Smooth muscle cell (in vitro differentiated cells): Measurements from ENCODE around the gene ETFA. TPM values are rescaled to one million over a fixed set of nuclear protein-coding genes. Genes with fewer than 3 reads are reported as not detected.

Experiments
- DNase-seq: peaks from one replicate; lab custom pipeline; 2025; ENCODE audit not compliant: unreplicated experiment; lab: John Stamatoyannopoulos, UW
- H2AFZ ChIP-seq: fragments of 200-600 bp; sonication (generic); 2 replicates; pipeline ENCODE4 v1.6.0; 2016; ENCODE audit warnings: antibody characterized with exemption, low read depth, mild to moderate bottlenecking
- H3F3A ChIP-seq: fragments of 200-600 bp; sonication (generic); 2 replicates; pipeline ENCODE4 v1.6.0; 2017; ENCODE audit warnings: antibody characterized with exemption, low read depth
- H3K27ac ChIP-seq: fragments of 200-600 bp; sonication (generic); 2 replicates; pipeline ENCODE4 v1.5.1; 2016; ENCODE audit warnings: low read depth, mild to moderate bottlenecking
- H3K27me3 ChIP-seq: fragments of 200-600 bp; sonication (generic); 2 replicates; pipeline ENCODE4 v1.6.1; 2016; ENCODE audit warnings: low read depth, mild to moderate bottlenecking
- H3K36me3 ChIP-seq: fragments of 200-600 bp; sonication (generic); 2 replicates; pipeline ENCODE4 v1.5.1; 2016; ENCODE audit warnings: low read depth
- H3K4me1 ChIP-seq: fragments of 200-600 bp; sonication (generic); 2 replicates; pipeline ENCODE4 v1.5.1; 2016; ENCODE audit warnings: low read depth
- H3K4me2 ChIP-seq: fragments of 200-600 bp; sonication (generic); 2 replicates; pipeline ENCODE4 v1.6.0; 2016; ENCODE audit warnings: mild to moderate bottlenecking
- H3K4me3 ChIP-seq: fragments of 200-600 bp; sonication (generic); 2 replicates; pipeline ENCODE4 v1.5.1; 2016; ENCODE audit warnings: mild to moderate bottlenecking
- H3K79me2 ChIP-seq: fragments of 200-600 bp; sonication (generic); 2 replicates; pipeline ENCODE4 v1.6.0; 2016; ENCODE audit warnings: low read depth, mild to moderate bottlenecking
- H3K9ac ChIP-seq: fragments of 200-600 bp; sonication (generic); 2 replicates; pipeline ENCODE4 v1.6.0; 2016; ENCODE audit warnings: low read depth
- H3K9me3 ChIP-seq: fragments of 200-600 bp; sonication (generic); replicated peaks from 2 replicates; pipeline ENCODE4 v1.5.1; 2016; ENCODE audit warnings: low read depth
- H4K20me1 ChIP-seq: fragments of 200-600 bp; sonication (generic); 2 replicates; pipeline ENCODE4 v1.6.0; 2016; ENCODE audit warnings: low read depth
- CTCF ChIP-seq: fragments of 200-600 bp; sonication (generic); IDR thresholded peaks from 2 replicates; pipeline ENCODE4 v1.5.1; 2017; ENCODE audit warnings: borderline replicate concordance, mild to moderate bottlenecking, antibody characterized with exemption; ENCODE audit not compliant: insufficient read depth, poor library complexity, severe bottlenecking
- WGBS: methylation state at CpG from one replicate; pipeline ENCODE4 v1.1.7; 2016; ENCODE audit warnings: low lambda C conversion rate; 5-methylcytosine and 5-hydroxymethylcytosine counted together
- polyA plus RNA-seq: library from polyadenylated mRNA; unstranded; fragments of >200 nt; fragmentation: Nextera tagmentation; extraction: Ambion mirVana; gene quantifications from 2 replicates; pipeline ENCODE4 v1.2.1, GENCODE V29; 2016
- total RNA-seq: library from RNA; depleted of rRNA; stranded (reverse); fragments of >200 nt; gene quantifications from 2 replicates; pipeline ENCODE4 v1.2.3, GENCODE V29; 2014

Gene ETFA
- total and polyA plus RNA-seq, 2 experiments from 2014 or later: 98.0 to 119 TPM

- Histone ChIP-seq H3F3A (no peaks in the 10 kb centered on the region), H3K4me3 (no peak overlapping the region), H3K27me3 (no peaks in the 10 kb centered on the region), H3K79me2 (no peaks in the 10 kb centered on the region), H3K4me1 (peaks cover 3% of the 10 kb centered on the region), H4K20me1 (no peaks in the 10 kb centered on the region), H3K9me3 (no peaks in the 10 kb centered on the region), H3K9ac (no peak overlapping the region), H2AFZ (no peak overlapping the region), H3K4me2 (no peak overlapping the region), H3K27ac (no peak overlapping the region), H3K36me3 (no peaks in the 10 kb centered on the region)
- WGBS: 96% methylated on average over 8 of the region's 8 CpGs
- TF ChIP-seq CTCF: no peak
- no peak for DNase-seq
Observed at GRCh38 chr15:76175442-76175841, 135.8 kb downstream of the ETFA start.

- Histone ChIP-seq H3K4me3 (no peak overlapping the region), H3K36me3 (no peaks in the 10 kb centered on the region)
- 97% methylated on average over 5 of the region's 5 CpGs for WGBS
Observed at GRCh38 chr15:76174654-76175053, 136.6 kb downstream of the ETFA start.

GRCh38 chr15:76173317-76173834 is 137.9 kb downstream of the ETFA start:
- H3K9ac ChIP-seq: no peak overlapping the region
- no peak overlapping the region for H2AFZ ChIP-seq
- no peaks in the 10 kb centered on the region for H3K36me3 ChIP-seq
- no peaks in the 10 kb centered on the region for H4K20me1 ChIP-seq
- no peak overlapping the region for H3K4me3 ChIP-seq
- H3K4me2 ChIP-seq: no peak overlapping the region
- no peaks in the 10 kb centered on the region for H3K9me3 ChIP-seq
- no peak overlapping the region for H3K27ac ChIP-seq
- 92% methylated on average over 8 of the region's 8 CpGs for WGBS
- no peak for TF ChIP-seq CTCF
- no peaks in the 10 kb centered on the region for H3K27me3 ChIP-seq
- no peaks in the 10 kb centered on the region for H3K79me2 ChIP-seq
- no peak for DNase-seq
- peaks cover 3% of the 10 kb centered on the region for H3K4me1 ChIP-seq
- H3F3A ChIP-seq: no peaks in the 10 kb centered on the region

More at GRCh38 chr15:76174654-76175053, 136.6 kb downstream of the ETFA start:
- Histone ChIP-seq H3K27me3 (no peaks in the 10 kb centered on the region), H3F3A (no peaks in the 10 kb centered on the region), H3K79me2 (no peaks in the 10 kb centered on the region), H3K27ac (no peak overlapping the region), H2AFZ (no peak overlapping the region), H4K20me1 (no peaks in the 10 kb centered on the region), H3K9me3 (no peaks in the 10 kb centered on the region), H3K4me1 (peaks cover 3% of the 10 kb centered on the region), H3K9ac (no peak overlapping the region), H3K4me2 (no peak overlapping the region)
- TF ChIP-seq CTCF: no peak
- no peak for DNase-seq

GRCh38 chr15:76172782-76173181 is 138.5 kb downstream of the ETFA start:
- no peak for DNase-seq
- no peak for TF ChIP-seq CTCF
- peaks cover 2% of the 10 kb centered on the region for H3K4me1 ChIP-seq

More at GRCh38 chr15:76172782-76173181, 138.5 kb downstream of the ETFA start:
- WGBS: 90% methylated on average over 16 of the region's 16 CpGs
- Histone ChIP-seq H3K79me2 (no peaks in the 10 kb centered on the region), H3K27me3 (no peaks in the 10 kb centered on the region), H3K36me3 (no peaks in the 10 kb centered on the region), H3K27ac (no peak overlapping the region), H4K20me1 (no peaks in the 10 kb centered on the region), H3K4me2 (no peak overlapping the region), H3F3A (no peaks in the 10 kb centered on the region), H3K9me3 (no peaks in the 10 kb centered on the region), H3K4me3 (no peak overlapping the region), H3K9ac (no peak overlapping the region), H2AFZ (no peak overlapping the region)
